ENCODE results near the gene ZBTB20. TPM values are rescaled to one million over a fixed set of nuclear protein-coding genes. Genes with fewer than 3 reads are reported as not detected.

Gene ZBTB20
- total RNA-seq, 1 donor from 2014 or later = 32.5 TPM

DNA sequence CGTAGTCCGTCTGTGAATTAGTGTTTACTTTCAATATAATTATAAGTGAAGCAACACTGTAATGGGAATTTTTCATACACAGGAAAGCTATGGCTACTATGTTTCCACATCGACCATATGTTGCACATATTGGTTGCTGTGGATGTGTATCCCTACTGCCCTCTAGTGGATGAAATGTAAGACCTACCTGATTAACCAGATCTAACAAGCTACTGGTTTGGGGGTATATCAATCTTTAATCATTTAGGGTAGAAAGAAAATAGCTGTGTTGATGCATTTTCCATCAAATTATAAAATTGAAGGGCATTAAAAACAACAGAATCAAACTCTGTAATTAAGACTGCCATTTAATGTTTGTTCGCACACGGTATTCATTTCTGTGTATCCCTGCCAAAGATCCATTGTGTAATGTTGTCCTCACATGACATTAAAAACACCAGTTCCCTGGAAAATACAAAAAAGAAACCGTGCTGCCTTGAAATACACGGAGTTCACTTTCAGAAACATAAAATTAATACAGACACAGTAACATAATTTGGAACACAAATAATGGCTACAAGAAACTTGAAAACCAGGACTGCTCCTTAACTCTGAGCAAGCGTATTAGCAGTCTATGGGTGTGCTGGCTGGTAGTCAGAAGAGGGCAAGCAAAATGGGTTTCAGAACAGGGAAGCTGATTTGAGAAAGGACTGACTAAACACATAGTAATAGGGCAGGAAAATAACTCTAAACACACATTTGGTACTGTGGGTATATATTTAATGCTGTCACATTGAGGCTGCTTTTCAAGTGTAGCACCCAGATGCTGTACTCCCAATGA is 728.2 kb downstream of the ZBTB20 start:
- TF ChIP-seq, protein P1, sequence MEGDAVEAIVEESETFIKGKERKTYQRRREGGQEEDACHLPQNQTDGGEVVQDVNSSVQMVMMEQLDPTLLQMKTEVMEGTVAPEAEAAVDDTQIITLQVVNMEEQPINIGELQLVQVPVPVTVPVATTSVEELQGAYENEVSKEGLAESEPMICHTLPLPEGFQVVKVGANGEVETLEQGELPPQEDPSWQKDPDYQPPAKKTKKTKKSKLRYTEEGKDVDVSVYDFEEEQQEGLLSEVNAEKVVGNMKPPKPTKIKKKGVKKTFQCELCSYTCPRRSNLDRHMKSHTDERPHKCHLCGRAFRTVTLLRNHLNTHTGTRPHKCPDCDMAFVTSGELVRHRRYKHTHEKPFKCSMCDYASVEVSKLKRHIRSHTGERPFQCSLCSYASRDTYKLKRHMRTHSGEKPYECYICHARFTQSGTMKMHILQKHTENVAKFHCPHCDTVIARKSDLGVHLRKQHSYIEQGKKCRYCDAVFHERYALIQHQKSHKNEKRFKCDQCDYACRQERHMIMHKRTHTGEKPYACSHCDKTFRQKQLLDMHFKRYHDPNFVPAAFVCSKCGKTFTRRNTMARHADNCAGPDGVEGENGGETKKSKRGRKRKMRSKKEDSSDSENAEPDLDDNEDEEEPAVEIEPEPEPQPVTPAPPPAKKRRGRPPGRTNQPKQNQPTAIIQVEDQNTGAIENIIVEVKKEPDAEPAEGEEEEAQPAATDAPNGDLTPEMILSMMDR (IDR thresholded peaks at IDR 0.05; ENCODE audit: insufficient read depth, low read length, poor library complexity, severe bottlenecking) = peak; percentile 69
- no peak overlapping the region for H3K4me3 ChIP-seq (ENCODE audit: low read depth, low read length)
- no peaks in the 10 kb centered on the region for H3K27me3 ChIP-seq (ENCODE audit: control insufficient read depth, insufficient read depth, low read length)
- H3K36me3 ChIP-seq (ENCODE audit: control insufficient read depth, insufficient read depth, low read length) = no peaks in the 10 kb centered on the region
- peak; percentile 45 for DNase-seq (ENCODE audit: low read depth)

DNA sequence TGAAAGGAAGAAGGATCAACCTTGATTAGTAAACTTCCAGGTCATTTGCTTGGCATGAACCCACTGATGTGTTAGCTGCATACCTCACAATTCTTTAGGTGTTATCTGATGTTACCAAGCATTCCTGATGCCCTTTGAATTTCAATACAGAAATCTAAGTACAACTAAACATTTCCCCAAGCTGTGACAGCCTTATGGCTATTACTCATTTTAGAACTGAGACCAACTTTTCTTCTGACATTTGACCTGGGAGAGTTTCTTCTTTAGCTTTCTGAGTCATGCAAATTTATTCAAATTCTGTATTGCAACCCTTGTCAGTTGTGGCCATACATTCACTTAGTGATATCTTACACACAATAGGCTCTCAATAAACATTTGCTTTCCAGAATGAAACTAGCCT is 729.0 kb downstream of the ZBTB20 start:
- no peak for DNase-seq (ENCODE audit: low read depth)
- Histone ChIP-seq H3K4me3 (ENCODE audit: low read depth, low read length) (no peak overlapping the region), H3K36me3 (ENCODE audit: control insufficient read depth, insufficient read depth, low read length) (no peaks in the 10 kb centered on the region), H3K27me3 (ENCODE audit: control insufficient read depth, insufficient read depth, low read length) (no peaks in the 10 kb centered on the region)
- TF ChIP-seq, protein P1 (IDR thresholded peaks at IDR 0.05; ENCODE audit: insufficient read depth, low read length, poor library complexity, severe bottlenecking) = no peak

- Histone ChIP-seq H3K4me3 (ENCODE audit: low read depth, low read length) (no peak overlapping the region), H3K36me3 (ENCODE audit: control insufficient read depth, insufficient read depth, low read length) (no peaks in the 10 kb centered on the region)
- no peak for DNase-seq (ENCODE audit: low read depth)
Measured at GRCh38 chr3:114417675-114418074, 729.4 kb downstream of the ZBTB20 start.

DNA sequence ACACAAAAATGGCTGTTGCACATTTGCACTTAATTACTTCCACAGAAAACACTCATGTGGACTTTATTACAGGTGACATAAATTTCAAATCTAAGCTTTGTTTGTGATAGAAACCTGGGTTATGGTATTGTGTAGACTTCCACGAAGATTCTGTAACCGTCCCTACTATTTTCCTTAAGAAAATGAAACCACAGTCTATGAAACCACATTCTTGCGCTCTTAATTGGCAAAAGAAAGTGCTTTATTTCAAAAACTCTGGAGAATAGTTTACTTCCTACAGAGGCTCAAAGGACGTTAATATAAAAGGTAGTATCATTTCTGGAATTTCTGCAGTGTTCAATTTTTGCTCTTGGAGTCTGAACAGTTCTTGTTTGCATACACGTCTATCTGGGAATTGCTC is 729.8 kb downstream of the ZBTB20 start:
- no peak for DNase-seq (ENCODE audit: low read depth)
- TF ChIP-seq, protein P1 (IDR thresholded peaks at IDR 0.05; ENCODE audit: insufficient read depth, low read length, poor library complexity, severe bottlenecking) = no peak
- Histone ChIP-seq H3K36me3 (ENCODE audit: control insufficient read depth, insufficient read depth, low read length) (no peaks in the 10 kb centered on the region), H3K4me3 (ENCODE audit: low read depth, low read length) (no peak overlapping the region), H3K27me3 (ENCODE audit: control insufficient read depth, insufficient read depth, low read length) (no peaks in the 10 kb centered on the region)

More at GRCh38 chr3:114417675-114418074, 729.4 kb downstream of the ZBTB20 start:
- TF ChIP-seq, protein P1 (IDR thresholded peaks at IDR 0.05; ENCODE audit: insufficient read depth, low read length, poor library complexity, severe bottlenecking) = no peak
- H3K27me3 ChIP-seq (ENCODE audit: control insufficient read depth, insufficient read depth, low read length) = no peaks in the 10 kb centered on the region

GRCh38 chr3:114411811-114412803 is 735.0 kb downstream of the ZBTB20 start:
- H3K4me3 ChIP-seq (ENCODE audit: low read depth, low read length) = no peak overlapping the region
- H3K36me3 ChIP-seq (ENCODE audit: control insufficient read depth, insufficient read depth, low read length) = no peaks in the 10 kb centered on the region
- no peaks in the 10 kb centered on the region for H3K27me3 ChIP-seq (ENCODE audit: control insufficient read depth, insufficient read depth, low read length)
- peak; percentile 57 for DNase-seq (ENCODE audit: low read depth)
- TF ChIP-seq, protein P1 (IDR thresholded peaks at IDR 0.05; ENCODE audit: insufficient read depth, low read length, poor library complexity, severe bottlenecking) = no peak
